C4-2B (cell line): ENCODE measurements around the gene MYH10.
A peak's percentile ranks its signal among the peaks of the same experiment; 100 is the strongest.

Experiments used
- H3K27ac ChIP-seq: fragments of 450-650 bp; 2 replicates; pipeline ENCODE4 v1.5.1; 2017
- CTCF ChIP-seq: fragments of 450-650 bp; conservative IDR thresholded peaks from 2 replicates; pipeline ENCODE4 v1.5.1; 2017; ENCODE audit warnings: mild to moderate bottlenecking
- ZFX ChIP-seq: fragments of 450-650 bp; IDR thresholded peaks from 2 replicates; pipeline ENCODE4 v1.6.1; 2017

Gene MYH10

GRCh38 chr17:8473451-8474192 lies 156.9 kb downstream of the MYH10 start:
- no peak overlapping the region for H3K27ac ChIP-seq

DNA sequence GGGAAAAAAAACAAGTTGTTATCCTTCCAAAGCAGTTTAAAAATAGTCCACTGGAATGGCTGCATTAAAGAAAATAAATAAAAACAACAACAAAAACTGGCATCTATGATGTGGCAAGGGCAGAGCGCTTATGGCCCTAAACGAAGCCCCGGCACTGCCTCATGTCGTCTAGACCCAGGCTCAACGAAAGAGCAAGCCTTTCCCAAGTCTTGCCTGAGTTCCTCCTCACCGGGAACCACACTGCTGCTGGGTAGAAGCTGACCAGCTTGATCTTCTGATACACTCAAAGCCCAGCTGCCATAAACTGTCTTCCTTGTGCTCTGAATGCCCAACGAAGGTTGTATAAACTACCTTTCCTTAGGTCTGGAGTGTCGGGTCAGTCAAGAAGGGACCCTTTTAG lies 157.9 kb downstream of the MYH10 start:
- TF ChIP-seq CTCF (no peak), ZFX (no peak)
- H3K27ac ChIP-seq: no peak overlapping the region

More at GRCh38 chr17:8473451-8474192, 156.9 kb downstream of the MYH10 start:
- TF ChIP-seq ZFX (no peak), CTCF (no peak)

DNA sequence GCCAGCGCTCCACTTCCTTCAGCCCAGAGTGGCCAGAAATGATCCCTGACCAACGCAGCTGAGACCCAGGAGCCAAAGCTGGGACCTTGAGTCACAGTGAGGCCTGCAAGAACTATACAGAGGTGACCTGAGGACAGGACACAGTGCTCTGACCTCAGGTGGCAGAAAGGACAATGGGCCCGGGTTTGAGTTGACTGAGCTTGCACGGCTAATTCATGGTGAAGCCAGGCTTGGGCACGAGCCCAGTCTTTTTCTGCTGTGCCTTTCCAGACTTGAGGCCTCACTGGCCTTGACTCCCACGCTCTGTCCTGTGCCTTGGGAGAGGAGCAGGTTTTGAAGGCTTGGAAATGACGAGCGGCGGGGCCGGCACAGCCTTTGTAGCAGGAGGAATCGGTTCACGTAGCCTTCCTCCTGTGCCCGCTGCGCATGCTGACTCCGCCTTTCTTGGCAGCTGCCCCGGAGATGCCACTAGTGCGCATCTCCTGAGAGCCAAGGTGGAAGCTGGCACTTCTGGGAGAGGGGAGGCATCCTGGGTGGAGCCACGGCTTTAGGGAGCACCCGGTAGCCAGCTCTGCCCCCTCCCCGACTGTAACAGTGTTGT lies 160.0 kb downstream of the MYH10 start:
- peak overlapping the region; percentile 52 for H3K27ac ChIP-seq
- TF ChIP-seq CTCF: no peak
- no peak for TF ChIP-seq ZFX

DNA sequence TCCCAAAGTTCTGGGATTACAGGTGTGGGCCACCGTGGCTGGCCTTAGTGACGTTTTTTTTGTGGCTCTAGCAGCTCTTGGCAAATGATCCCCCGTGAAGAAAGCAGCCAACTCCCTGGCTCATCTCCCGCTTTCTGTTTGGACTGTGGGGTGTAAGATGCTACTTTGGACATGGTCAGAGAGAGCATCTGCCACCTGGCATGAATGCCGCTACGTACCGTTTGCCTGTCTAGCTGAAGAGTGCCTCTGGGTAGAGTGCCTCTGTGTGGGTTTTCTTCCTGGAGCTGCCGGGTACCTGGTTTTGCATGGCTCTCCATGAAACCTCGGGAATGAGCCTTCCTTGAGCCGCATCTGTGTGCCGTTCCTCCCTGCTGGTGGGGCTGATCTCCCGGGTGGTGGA lies 160.6 kb downstream of the MYH10 start:
- peak overlapping the region; percentile 52 for H3K27ac ChIP-seq
- TF ChIP-seq CTCF (no peak), ZFX (no peak)

DNA sequence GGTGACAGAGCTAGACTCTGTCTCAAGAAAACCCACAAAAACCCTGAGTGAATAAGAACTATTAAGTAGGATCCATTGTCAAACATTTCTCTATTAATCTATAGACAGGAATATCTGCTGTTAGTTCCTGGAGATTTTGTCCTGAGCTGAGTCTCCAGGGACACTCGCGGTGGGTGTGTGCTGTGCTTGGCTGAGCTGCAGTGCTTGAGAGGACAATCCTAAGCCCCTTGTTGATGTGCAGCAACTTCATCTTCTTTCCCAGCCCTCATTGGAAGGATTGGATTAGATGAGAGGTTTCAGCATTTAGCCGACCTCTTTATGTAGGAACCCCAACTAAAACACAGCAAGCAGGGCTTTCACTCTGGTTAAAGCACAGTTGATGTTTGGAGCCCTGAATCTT lies 161.5 kb downstream of the MYH10 start:
- TF ChIP-seq ZFX: no peak
- no peak overlapping the region; the same call in 1 of the 2 replicates for H3K27ac ChIP-seq

- H3K27ac ChIP-seq: no peak overlapping the region; the same call in 1 of the 2 replicates
- no peak for TF ChIP-seq CTCF
- no peak for TF ChIP-seq ZFX
Observed at GRCh38 chr17:8468127-8468526, 162.4 kb downstream of the MYH10 start.

DNA sequence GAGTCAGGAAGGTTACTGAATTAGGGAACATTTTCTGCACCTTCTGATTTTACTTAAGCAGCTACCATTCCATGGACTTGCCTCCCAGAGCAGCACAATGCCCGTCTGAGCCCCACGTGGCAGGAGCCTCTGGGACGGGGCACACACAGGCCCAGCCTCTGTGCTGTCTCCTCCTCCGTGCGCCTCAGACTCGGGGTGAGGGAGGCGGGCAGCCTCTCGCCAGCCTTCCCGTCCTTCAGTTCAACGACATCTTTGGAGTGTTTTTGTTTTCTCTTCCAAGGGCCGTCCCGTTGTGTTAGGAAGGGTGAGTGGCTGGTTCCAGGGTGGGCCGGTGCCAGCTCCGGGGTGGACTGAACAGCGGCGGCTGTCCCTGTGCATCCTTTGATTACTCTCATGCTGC lies 163.0 kb downstream of the MYH10 start:
- no peak for TF ChIP-seq CTCF
- TF ChIP-seq ZFX: no peak

DNA sequence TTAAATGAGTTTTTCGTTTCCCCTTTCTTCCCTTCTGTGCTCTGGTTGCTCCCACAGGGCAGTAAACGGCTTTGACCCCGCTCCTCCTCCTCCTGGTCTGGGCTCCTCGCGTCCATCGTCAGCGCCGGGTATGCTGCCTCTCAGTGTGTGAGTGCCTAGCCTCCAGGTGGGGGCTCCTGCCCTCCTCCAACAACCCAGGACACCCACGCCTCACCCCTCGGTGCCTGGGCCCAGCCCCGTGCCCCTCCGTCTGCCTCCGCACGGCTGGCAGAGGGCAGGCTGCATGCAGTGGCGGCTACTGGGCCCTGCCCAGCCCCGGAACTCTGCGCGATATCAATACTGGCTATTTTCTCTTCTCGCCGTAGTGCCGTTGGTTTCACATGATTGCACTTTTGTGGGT lies 163.7 kb downstream of the MYH10 start:
- no peak for TF ChIP-seq CTCF
- TF ChIP-seq ZFX: no peak
- H3K27ac ChIP-seq: no peak overlapping the region; the same call in 1 of the 2 replicates

More for the DNA sequence above, 163.0 kb downstream of the MYH10 start:
- H3K27ac ChIP-seq: peak overlapping the region; percentile 9; the same call in 1 of the 2 replicates
